Right hindlimb (tissue), 1 donor: Measurements from ENCODE around the gene WWTR1.

Source experiments
- DNase-seq: peaks from one replicate; pipeline ENCODE4 v3.0.0-alpha.2; 2018

WWTR1 gene

DNA sequence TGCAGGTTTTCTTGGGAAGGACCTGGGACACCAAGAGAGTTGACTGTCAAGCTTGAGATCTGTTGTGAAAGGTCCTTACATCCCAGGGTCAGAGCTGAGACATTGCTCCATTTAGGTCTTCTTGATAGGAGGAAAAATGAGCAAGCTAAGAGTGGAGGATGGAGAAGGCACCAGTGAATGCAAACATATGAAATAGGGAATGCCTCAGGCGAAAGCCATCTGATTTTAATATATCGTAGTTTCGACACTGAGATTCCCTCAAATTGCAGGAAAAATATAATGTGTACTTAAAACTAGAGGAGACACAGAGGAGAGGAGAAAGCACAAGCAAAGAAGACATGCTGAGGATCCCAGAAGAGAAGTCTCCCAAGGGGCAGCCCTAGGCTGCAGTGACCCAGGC is 97.8 kb downstream of the WWTR1 start:
- DNase-seq: no peak

GRCh38 chr3:149559525-149559924 is 98.3 kb downstream of the WWTR1 start:
- no peak for DNase-seq

DNA sequence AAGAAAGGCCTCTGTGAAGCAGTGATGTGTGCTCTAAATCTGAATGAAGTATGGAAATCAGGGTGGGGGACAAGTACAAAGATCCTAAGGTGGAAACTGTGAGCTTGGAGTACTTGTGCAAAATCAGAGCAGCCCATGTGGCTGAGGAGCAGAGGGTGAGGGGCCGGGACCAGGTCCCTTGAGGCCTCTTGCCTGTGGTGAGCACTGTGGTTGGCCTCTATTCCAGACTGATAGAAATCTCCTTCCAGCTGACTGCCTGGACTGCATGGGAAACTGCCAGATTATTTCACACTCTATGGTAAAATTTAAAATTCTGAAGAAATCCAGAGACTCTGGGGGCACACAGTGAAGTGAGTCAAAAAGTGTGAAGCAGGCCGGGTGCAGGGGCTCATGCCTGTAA is 101.9 kb downstream of the WWTR1 start:
- peak; percentile 43 for DNase-seq

GRCh38 chr3:149554826-149555225 is 103.0 kb downstream of the WWTR1 start:
- DNase-seq: peak; percentile 74

- peak; percentile 91 for DNase-seq
Observed at GRCh38 chr3:149553781-149554451, 103.9 kb downstream of the WWTR1 start.

DNA sequence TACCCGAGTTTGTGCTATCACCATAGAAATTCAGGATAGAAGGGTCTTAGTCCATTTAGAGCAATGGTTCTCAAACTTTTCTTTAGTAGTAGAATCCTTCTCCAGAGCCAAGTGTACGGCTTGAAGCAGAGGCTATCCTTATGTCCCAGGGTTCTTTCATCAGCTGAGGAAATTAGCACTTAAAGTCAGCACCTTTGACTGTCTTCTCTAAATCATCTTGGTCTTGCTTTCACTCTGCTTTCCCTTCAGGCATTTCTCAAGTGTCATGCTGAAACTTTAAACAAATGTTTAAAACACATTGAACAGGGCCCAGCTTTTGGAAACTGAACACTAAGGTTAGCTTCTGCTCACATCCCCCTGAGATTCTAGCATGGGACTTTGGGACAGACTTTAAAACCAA is 105.1 kb downstream of the WWTR1 start:
- DNase-seq: no peak

- DNase-seq: no peak
Observed at GRCh38 chr3:149551500-149551899, 106.3 kb downstream of the WWTR1 start.

- DNase-seq: no peak
Observed at GRCh38 chr3:149548669-149549065, 109.2 kb downstream of the WWTR1 start.

DNA sequence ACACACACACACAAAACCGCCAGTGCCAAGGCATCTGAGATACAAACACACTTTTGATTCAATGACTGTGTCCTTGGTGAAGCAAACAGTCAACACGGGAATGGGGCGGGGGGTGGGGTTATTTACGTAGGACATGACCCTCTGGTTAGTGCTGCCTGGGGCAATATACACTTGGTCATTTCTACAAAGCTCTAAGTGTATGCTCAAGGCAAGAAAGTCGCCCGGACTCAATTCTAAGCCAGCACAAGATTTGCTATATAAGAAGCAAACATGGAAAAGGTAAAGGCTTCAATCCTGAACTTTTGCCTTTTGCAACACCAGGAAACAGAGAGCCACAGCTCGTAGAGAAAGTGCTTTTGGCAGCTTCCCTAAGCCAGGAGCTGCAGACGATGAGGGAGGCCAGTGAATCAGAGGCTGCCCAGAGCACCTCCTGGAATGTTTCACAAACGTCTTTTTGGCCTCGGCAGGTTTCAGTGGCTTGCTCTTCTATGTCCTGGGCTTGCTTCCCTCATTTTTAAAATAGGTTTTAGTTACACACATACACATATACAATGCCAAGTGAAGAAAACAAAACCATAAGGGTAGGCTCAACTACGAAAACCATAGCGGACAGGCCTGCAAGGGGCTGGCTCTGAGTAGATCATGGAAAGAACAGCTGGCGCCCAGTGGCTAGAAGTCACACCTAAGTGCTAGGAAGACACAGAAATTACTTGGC is 109.7 kb downstream of the WWTR1 start:
- DNase-seq: peak; percentile 88

DNA sequence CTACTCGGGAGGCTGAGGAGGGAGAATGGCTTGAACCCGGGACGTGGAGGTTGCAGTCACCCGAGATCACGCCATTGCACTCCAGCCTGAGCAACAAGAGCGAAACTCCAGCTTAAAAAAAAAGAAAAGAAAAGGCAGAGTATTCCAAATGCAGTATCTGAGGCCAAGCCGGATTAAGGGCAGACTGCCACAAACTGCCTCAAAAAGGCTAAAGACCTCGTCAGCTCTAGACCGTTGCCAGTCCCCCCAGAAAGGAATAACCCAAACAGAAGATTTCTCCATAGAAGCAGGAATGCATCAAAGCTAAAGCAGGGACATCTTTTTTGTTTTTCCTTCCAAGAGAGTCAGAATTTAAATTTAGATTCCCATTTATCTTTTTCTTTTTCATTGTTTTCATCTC is 110.4 kb downstream of the WWTR1 start:
- peak; percentile 90 for DNase-seq

- DNase-seq: no peak
Observed at GRCh38 chr3:149545049-149545448, 112.8 kb downstream of the WWTR1 start.

DNA sequence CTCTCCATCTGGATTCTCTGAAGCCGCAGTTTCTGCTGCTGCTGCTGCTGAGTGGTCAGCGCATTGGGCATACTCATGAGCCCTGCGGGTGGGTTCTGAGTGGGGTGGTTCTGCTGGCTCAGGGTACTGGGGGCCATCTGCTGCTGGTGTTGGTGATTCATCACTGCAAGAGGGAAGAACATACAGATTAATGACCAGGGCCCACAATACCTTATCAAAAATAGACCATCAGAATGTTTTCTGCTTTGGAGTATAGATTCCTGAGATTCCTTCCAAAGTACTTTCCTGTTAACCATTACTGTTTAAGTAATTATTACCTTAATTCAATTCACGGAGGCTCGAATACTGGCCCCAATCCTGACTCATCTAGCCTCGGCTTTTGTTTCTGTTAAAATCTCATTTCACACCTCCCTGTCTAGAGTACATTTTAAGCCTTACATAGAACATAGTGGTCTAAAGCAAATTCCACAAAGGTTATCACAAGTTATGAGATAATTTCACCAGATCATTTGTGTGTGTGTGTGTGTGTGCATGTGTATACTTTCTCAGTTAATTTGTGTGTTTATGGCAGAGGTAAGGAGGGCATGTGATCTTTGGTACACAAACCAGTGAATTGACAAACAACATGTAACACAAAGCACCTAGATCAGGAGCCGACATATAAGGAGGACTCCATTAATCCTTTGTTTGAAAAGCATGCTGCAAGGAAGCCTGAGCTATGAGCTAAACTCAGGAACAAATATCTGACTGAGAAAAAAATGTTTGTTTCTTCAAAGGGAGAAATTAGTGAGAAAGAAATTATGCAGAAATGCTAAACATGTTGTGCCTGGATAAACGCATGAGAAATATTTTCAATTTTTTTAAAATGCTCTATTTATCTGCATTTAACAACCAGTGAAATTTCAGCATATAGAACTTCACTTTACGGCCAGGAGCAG is 115.2 kb downstream of the WWTR1 start:
- DNase-seq: no peak

DNA sequence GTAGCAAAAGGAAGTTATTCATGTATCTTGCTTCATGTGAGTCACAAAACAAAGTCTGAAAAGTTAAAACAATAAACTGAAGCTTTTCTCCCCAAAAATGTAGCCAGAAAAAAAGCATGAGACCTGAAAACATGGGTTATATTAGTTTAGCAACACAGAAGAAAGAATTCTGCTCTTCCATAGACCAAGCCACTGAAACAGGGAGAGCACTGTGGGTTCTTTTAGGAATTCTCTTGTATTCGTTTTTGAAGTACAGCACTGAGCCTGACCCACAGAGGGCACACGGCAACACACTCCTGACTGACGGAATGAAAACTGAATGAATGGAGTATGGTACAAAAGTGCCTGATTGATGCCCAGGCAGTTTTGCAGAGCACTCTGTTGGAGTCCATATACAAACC is 116.7 kb downstream of the WWTR1 start:
- DNase-seq: no peak

DNA sequence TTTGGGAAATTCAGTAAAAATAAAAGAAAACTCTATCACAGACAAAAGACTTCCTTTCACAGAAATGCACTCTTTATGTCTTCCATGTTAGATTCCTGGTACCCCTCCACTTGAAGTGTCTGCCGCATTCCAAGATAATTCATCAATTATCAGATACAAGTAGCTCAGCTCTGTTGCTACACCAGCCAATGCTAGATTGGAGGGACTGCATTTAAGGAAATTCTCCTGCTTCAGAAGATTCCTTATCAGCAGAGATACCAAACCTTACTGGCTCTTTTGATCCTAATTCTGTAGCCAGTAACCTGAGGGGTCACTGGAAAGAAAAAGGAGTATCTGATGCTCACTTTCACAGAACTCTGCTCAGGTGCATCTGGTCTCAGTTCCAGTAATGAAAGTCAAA is 119.5 kb downstream of the WWTR1 start:
- DNase-seq: no peak

GRCh38 chr3:149536429-149536828 is 121.4 kb downstream of the WWTR1 start:
- DNase-seq: peak; percentile 81

GRCh38 chr3:149535333-149535685 is 122.5 kb downstream of the WWTR1 start:
- no peak for DNase-seq

DNA sequence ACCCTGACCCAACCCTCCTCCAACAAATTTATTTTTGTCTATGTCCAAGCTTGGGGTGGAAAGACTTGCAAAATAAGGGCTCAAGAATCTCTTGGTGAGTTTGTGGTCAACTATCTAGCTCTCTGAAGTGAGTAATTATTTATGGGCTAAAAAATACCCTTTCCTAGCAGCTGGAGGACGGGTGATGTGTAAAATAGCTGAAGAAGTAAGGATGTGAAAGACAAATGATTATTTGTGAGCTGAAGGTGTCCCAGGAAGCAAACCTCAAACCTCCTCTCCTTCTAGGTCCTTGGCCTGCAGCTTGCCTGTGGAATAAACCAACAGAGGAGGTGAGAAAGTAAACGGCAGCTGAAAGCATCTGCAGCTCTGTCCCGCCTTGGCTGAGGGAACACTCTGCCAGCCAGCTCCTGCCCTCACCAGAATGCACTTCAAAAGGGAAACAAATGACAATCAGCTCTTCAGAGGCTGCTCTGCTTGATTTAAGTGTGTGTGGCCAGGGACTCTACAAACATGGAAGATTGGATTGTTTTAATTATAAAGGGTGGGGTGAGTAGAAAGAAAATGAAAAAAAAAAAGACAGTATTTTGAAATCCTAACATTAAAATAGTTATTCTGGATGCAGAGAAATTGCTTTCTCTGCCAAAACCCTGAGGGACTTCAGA is 123.0 kb downstream of the WWTR1 start:
- DNase-seq: no peak

GRCh38 chr3:149534082-149534481 is 123.7 kb downstream of the WWTR1 start:
- no peak for DNase-seq

- peak; percentile 43 for DNase-seq
Observed at GRCh38 chr3:149532489-149533180, 125.2 kb downstream of the WWTR1 start.

GRCh38 chr3:149529099-149529498 is 128.7 kb downstream of the WWTR1 start:
- no peak for DNase-seq

DNA sequence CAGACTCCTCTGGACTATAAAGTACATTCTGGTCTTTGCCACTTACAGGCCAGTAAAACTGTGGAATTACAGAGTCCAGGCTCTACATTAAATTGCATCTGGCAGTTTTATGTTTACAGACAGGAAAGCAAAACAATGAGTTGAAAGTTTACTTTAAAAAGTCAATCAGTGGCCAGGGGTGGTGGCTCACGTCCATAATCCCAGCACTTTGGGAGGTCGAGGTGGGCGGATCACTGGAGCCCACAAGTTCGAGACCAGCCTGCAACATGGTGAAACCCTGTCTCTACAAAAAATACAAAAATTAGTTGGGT is 129.5 kb downstream of the WWTR1 start:
- DNase-seq: no peak

- no peak for DNase-seq
Observed at GRCh38 chr3:149527531-149528339, 130.1 kb downstream of the WWTR1 start.
